Measurements from ENCODE around the gene PTPRK.

DNA sequence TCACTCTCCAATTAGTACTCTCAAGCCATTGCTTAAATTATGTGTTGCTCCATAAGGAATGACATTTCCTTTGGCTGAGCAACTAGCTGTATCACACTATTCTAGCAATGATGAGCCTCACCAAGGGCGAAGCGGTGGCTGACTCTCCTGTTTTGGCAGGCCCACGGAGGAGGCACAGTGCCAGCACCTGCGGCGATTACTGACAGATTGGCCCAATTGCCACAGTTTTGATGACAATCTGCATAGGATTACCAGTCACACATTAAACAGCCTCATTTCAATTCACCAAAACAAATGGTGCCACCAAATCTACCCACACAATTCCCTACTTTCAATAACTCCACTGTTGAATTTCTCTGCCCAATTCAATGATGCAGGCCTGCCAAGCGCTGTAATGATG lies 286.9 kb downstream of the PTPRK start:
- TF ChIP-seq, protein P1, sequence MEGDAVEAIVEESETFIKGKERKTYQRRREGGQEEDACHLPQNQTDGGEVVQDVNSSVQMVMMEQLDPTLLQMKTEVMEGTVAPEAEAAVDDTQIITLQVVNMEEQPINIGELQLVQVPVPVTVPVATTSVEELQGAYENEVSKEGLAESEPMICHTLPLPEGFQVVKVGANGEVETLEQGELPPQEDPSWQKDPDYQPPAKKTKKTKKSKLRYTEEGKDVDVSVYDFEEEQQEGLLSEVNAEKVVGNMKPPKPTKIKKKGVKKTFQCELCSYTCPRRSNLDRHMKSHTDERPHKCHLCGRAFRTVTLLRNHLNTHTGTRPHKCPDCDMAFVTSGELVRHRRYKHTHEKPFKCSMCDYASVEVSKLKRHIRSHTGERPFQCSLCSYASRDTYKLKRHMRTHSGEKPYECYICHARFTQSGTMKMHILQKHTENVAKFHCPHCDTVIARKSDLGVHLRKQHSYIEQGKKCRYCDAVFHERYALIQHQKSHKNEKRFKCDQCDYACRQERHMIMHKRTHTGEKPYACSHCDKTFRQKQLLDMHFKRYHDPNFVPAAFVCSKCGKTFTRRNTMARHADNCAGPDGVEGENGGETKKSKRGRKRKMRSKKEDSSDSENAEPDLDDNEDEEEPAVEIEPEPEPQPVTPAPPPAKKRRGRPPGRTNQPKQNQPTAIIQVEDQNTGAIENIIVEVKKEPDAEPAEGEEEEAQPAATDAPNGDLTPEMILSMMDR (IDR thresholded peaks at IDR 0.05): no peak
- TF ChIP-seq POLR2A (IDR thresholded peaks at IDR 0.05): no peak

Data from thyroid gland (tissue), 4 donors.